Breast epithelium (tissue), 4 donors: ENCODE results near the gene MDC1. TPM values are rescaled to one million over a fixed set of nuclear protein-coding genes. Genes with fewer than 3 reads are reported as not detected.

Experiments used
- DNase-seq, 2 donors: peaks; one replicate each; pipeline ENCODE4 v3.0.0-alpha.2; 2019; ENCODE audit warnings: low spot score in 2 of 2
- H3K27ac ChIP-seq, 2 donors: fragments of 200-600 bp; sonication (generic) in 1 of 2; one replicate each; pipeline ENCODE4 v1.5.1; 2016 to 2019; ENCODE audit warnings: mild to moderate bottlenecking in 1 of 2
- H3K27me3 ChIP-seq, 2 donors: fragments of 200-600 bp; sonication (generic) in 1 of 2; one replicate each; pipeline versions ENCODE4 v1.5.1 to v1.6.0; 2017 to 2019; ENCODE audit warnings: control low read depth in 1 of 2, mild to moderate bottlenecking in 1 of 2
- H3K36me3 ChIP-seq: fragments of 200-600 bp; one replicate; pipeline ENCODE4 v1.5.1; 2019
- H3K4me1 ChIP-seq, 2 donors: fragments of 200-600 bp; sonication (generic); one replicate each; pipeline ENCODE4 v1.5.1; 2016 to 2019; ENCODE audit warnings: control low read depth in 1 of 2
- H3K4me3 ChIP-seq, 3 donors: fragments of 200-600 bp; sonication (generic); 1 replicate in 2 of 3; 2 replicates in 1 of 3; pipeline ENCODE4 v1.5.1; 2016 to 2019; ENCODE audit warnings: mild to moderate bottlenecking in 3 of 3, moderate library complexity in 2 of 3
- H3K9me3 ChIP-seq, 2 donors: fragments of 200-600 bp; sonication (generic) in 1 of 2; one replicate each; pipeline ENCODE4 v1.5.1; 2016 to 2019; ENCODE audit warnings: control low read depth in 1 of 2
- CTCF ChIP-seq, 3 donors: fragments of 450-650 bp; IDR thresholded peaks; one replicate each; pipeline ENCODE4 v1.5.1; 2016 to 2017; ENCODE audit warnings: antibody characterized with exemption in 3 of 3, mild to moderate bottlenecking in 3 of 3, moderate library complexity in 3 of 3
- POLR2A ChIP-seq: fragments of 450-650 bp; IDR thresholded peaks from one replicate; pipeline ENCODE4 v1.6.1; 2016; ENCODE audit warnings: antibody characterized with exemption, mild to moderate bottlenecking, moderate library complexity
- POLR2AphosphoS5 ChIP-seq, 3 donors: sonication (generic); formaldehyde crosslinking; IDR thresholded peaks; one replicate each; pipeline ENCODE4 v1.6.1; 2017; ENCODE audit warnings: antibody characterized with exemption in 3 of 3
- intact Hi-C: fragments of 100-400 bp; cut with DNase I; formaldehyde crosslinking; loops from one replicate; pipeline ENCODE4 v1.15.1; 2023; ENCODE audit warnings: low total_unique reads
- total RNA-seq, 3 donors: library from RNA; depleted of rRNA; stranded (reverse); fragments of >200 nt; gene quantifications; one replicate each; pipeline ENCODE4 v1.1.0, GENCODE V29; 2016

Gene MDC1
- total RNA-seq, 3 donors from 2014 or later, result 8.5 to 14.9 (median 13.4) TPM

- no peaks in the 10 kb centered on the region for H3K9me3 ChIP-seq
- H3K4me1 ChIP-seq, result peaks cover 6 to 18% of the 10 kb centered on the region in 2 donors
- intact Hi-C loops, result no loop called here
- H3K4me3 ChIP-seq, result peak overlapping the region; percentile 76 to 82 (median 82)
- no peaks in the 10 kb centered on the region for H3K27me3 ChIP-seq
- peak overlapping the region; percentile 96 to 97 for H3K27ac ChIP-seq
- H3K36me3 ChIP-seq, result no peaks in the 10 kb centered on the region
- TF ChIP-seq CTCF (IDR thresholded peaks at IDR 0.05) (no peak), POLR2A (no peak), POLR2AphosphoS5 (IDR thresholded peaks at IDR 0.05) (no peak)
- DNase-seq, result no peak
These were observed 28.5 kb downstream of the MDC1 start for GRCh38 chr6:30688569-30688968.

GRCh38 chr6:30687659-30688431 is 29.2 kb downstream of the MDC1 start:
- TF ChIP-seq POLR2A (no peak), CTCF (IDR thresholded peaks at IDR 0.05) (no peak), POLR2AphosphoS5 (IDR thresholded peaks at IDR 0.05) (no peak)
- DNase-seq, result no peak
- Histone ChIP-seq H3K4me1 (peaks cover 10 to 18% of the 10 kb centered on the region in 2 donors), H3K4me3 (peak overlapping the region; percentile 76 to 82 (median 82)), H3K27ac (peak overlapping the region; percentile 96 to 97), H3K27me3 (no peaks in the 10 kb centered on the region), H3K36me3 (no peaks in the 10 kb centered on the region), H3K9me3 (no peaks in the 10 kb centered on the region)
- intact Hi-C loops, result no loop called here

DNA sequence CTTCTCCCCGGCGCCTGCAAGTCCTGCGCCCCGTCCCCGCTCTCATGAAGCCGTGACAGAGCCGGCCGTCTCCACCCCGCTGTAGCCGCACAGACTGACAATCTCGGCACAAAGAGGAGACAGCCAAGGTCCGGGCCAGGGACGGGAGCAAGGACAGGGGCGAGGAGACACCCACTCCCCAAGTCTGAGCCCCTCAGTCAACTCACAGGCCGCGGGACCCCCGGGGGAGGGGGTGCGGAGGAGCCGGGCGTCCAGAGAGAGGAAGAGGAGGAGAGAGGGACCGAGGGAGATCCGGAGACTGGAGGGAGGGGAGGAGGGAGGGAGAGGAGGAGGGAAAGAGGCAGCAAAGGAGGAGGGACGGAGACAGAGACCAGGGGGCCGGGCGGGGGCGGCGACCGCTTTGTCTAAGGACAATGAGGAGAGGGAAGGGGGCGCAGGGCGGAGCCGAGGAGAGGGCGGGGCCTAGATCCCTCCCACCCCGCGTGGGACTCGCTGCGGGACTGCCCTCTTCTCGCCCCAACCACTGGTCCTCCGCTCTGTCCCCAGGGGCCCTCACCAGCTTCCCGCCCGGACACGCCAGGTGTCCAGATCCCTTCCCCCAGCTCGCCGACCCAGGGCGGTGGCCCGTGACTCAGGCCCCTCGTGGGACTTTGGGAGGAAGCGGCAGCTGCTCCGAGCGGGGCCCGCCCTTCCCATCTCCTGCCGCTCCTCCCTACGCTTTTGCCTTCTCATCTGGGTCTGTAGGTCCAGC is 30.0 kb downstream of the MDC1 start:
- intact Hi-C loops, result no loop called here
- peaks cover 16 to 24% of the 10 kb centered on the region in 2 donors for H3K4me1 ChIP-seq

DNA sequence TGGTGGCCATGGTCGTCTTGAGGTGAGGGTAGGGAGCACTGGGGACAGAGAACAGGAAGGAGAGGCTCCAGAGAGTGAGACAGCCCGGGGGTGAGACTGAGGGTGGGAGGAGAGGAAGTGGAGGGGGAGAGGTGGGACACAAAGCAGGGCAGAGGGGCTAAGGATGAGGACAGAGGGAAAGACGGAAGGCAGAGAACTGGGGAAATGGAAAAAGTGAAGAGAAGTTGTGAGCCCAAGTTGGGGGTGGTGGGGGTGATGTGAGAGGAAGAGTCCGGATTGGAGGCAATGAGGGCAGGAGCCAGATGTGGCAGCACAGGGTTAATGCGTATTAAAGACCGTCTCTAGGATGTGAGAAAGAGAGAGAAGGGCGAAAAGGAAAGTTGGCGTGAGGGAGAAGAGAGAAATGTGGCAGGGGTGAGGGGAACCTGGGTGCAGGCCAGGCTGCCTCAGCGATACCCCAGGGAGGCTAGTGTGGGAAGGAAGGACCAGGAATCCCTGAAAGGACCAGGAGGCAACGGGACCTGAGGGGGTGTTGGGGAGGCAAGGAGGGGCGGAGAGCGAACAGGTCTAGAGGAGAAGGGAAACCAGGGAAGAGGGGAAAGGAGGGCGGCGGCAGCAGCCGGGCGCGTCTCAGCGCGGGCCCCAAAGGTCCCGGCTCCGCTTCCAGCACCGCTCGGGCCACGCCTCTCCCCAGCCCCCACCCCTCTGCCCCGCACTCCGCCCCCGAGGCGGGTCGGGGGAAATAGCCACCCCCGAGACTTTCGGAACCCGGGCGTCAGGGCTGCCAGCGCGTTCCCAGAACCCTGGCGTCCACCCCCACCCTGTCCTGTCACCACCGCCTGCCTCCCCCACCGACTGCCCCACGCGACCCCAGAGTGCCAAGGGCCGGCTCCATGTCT is 30.8 kb downstream of the MDC1 start, which contains the start of gene PPP1R18:
Gene PPP1R18, minus strand, starts transcription at position 637 of the 899 bp plus-strand sequence. Its CDS starts 627 bp downstream, at position 10.
- peaks cover 16 to 24% of the 10 kb centered on the region in 2 donors for H3K4me1 ChIP-seq

More for the DNA sequence above, 30.0 kb downstream of the MDC1 start:
- no peaks in the 10 kb centered on the region for H3K36me3 ChIP-seq
- peak; percentile 80 to 95 (median 91) for TF ChIP-seq POLR2AphosphoS5 (IDR thresholded peaks at IDR 0.05)
- TF ChIP-seq CTCF (IDR thresholded peaks at IDR 0.05), result no peak
- no peaks in the 10 kb centered on the region for H3K9me3 ChIP-seq
- peak; percentile 86 for DNase-seq
- no peaks in the 10 kb centered on the region for H3K27me3 ChIP-seq
- peak overlapping the region; percentile 96 to 97 for H3K27ac ChIP-seq
- peak overlapping the region; percentile 76 to 82 (median 82) for H3K4me3 ChIP-seq

More for the DNA sequence above, 30.8 kb downstream of the MDC1 start, which contains the start of gene PPP1R18:
- Histone ChIP-seq H3K27ac (peak within 1 kb of the TSS; percentile 96 to 97), H3K36me3 (no peaks in the 10 kb centered on the region), H3K4me3 (peak within 1 kb of the TSS; percentile 76 to 82 (median 82)), H3K27me3 (no peaks in the 10 kb centered on the region), H3K9me3 (no peaks in the 10 kb centered on the region)
- peak; percentile 73 to 77 for DNase-seq
- peak; percentile 13 to 18 (median 16) for TF ChIP-seq POLR2AphosphoS5 (IDR thresholded peaks at IDR 0.05)
- no peak for TF ChIP-seq CTCF (IDR thresholded peaks at IDR 0.05)
- no peak for TF ChIP-seq POLR2A
- intact Hi-C loops, result no loop called here
